ENCODE data around the gene NHS.

- TF ChIP-seq, protein P1, sequence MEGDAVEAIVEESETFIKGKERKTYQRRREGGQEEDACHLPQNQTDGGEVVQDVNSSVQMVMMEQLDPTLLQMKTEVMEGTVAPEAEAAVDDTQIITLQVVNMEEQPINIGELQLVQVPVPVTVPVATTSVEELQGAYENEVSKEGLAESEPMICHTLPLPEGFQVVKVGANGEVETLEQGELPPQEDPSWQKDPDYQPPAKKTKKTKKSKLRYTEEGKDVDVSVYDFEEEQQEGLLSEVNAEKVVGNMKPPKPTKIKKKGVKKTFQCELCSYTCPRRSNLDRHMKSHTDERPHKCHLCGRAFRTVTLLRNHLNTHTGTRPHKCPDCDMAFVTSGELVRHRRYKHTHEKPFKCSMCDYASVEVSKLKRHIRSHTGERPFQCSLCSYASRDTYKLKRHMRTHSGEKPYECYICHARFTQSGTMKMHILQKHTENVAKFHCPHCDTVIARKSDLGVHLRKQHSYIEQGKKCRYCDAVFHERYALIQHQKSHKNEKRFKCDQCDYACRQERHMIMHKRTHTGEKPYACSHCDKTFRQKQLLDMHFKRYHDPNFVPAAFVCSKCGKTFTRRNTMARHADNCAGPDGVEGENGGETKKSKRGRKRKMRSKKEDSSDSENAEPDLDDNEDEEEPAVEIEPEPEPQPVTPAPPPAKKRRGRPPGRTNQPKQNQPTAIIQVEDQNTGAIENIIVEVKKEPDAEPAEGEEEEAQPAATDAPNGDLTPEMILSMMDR (IDR thresholded peaks at IDR 0.05) = no peak
- no peak for TF ChIP-seq POLR2A (IDR thresholded peaks at IDR 0.05)
Observed at GRCh38 chrX:17596546-17597205, 221.7 kb downstream of the NHS start.
